Neuronal stem cell (in vitro differentiated cells): ENCODE data around the gene ERVFRD-1.

ENCODE experiments used
- DNase-seq: peaks from one replicate; pipeline ENCODE4 v3.0.0-alpha.2; 2013; ENCODE audit warnings: low spot score
- H2AFZ ChIP-seq: one replicate; pipeline ENCODE4 v1.6.1; 2013; ENCODE audit warnings: mild to moderate bottlenecking, low read length, inconsistent platforms
- H2AK5ac ChIP-seq: 2 replicates; pipeline ENCODE4 v1.6.1; 2013; ENCODE audit warnings: low read depth, mild to moderate bottlenecking, inconsistent platforms, low read length, moderate library complexity, mixed read lengths
- H2BK120ac ChIP-seq: 2 replicates; pipeline ENCODE4 v1.6.1; 2013; ENCODE audit warnings: low read depth, mild to moderate bottlenecking, inconsistent platforms, low read length, moderate library complexity, mixed read lengths
- H2BK12ac ChIP-seq: one replicate; pipeline ENCODE4 v1.6.1; 2013; ENCODE audit warnings: low read length, inconsistent platforms
- H2BK15ac ChIP-seq: 2 replicates; pipeline ENCODE4 v1.6.1; 2013; ENCODE audit warnings: mild to moderate bottlenecking, low read length, inconsistent platforms, mixed read lengths
- H2BK5ac ChIP-seq: one replicate; pipeline ENCODE4 v1.6.1; 2013; ENCODE audit warnings: inconsistent platforms, mild to moderate bottlenecking, low read length, moderate library complexity
- H3K14ac ChIP-seq: one replicate; pipeline ENCODE4 v1.6.1; 2013; ENCODE audit warnings: low read length, inconsistent platforms
- H3K18ac ChIP-seq: 2 replicates; pipeline ENCODE4 v1.6.1; 2013; ENCODE audit warnings: low read length, inconsistent platforms
- H3K23ac ChIP-seq: 2 replicates; pipeline ENCODE4 v1.6.1; 2013; ENCODE audit warnings: low read depth, mild to moderate bottlenecking, mixed read lengths, low read length, inconsistent platforms; ENCODE audit not compliant: poor library complexity
- H3K27ac ChIP-seq: replicated peaks from 3 replicates; pipeline ENCODE4 v1.5.1; 2013; ENCODE audit warnings: low read length, inconsistent platforms
- H3K27me3 ChIP-seq, 3 experiments: 2 replicates each; pipeline ENCODE4 v1.6.1; 2013; ENCODE audit warnings: low read length in 3 of 3, mild to moderate bottlenecking in 2 of 3, inconsistent platforms in 1 of 3, low read depth in 1 of 3, mixed read lengths in 1 of 3, moderate library complexity in 1 of 3; ENCODE audit not compliant: control insufficient read depth in 3 of 3, insufficient read depth in 3 of 3
- H3K36me3 ChIP-seq, 2 donors: replicated peaks in 1 of 2; 2 replicates each; pipeline ENCODE4 v1.6.1; 2013; ENCODE audit warnings: low read length in 2 of 2; ENCODE audit not compliant: control insufficient read depth in 2 of 2, insufficient read depth in 2 of 2
- H3K4ac ChIP-seq: 2 replicates; pipeline ENCODE4 v1.6.1; 2013; ENCODE audit warnings: inconsistent platforms, mild to moderate bottlenecking, low read length, moderate library complexity
- H3K4me1 ChIP-seq, 2 donors: 1 replicate in 1 of 2; 2 replicates in 1 of 2; pipeline ENCODE4 v1.6.1; 2013; ENCODE audit warnings: low read length in 2 of 2, low read depth in 1 of 2; ENCODE audit not compliant: control insufficient read depth in 2 of 2, insufficient read depth in 1 of 2
- H3K4me2 ChIP-seq: one replicate; pipeline ENCODE4 v1.6.1; 2013; ENCODE audit warnings: mild to moderate bottlenecking, low read length, inconsistent platforms; ENCODE audit not compliant: insufficient read depth, poor library complexity, severe bottlenecking
- H3K4me3 ChIP-seq, 2 donors: 2 replicates each; pipeline ENCODE4 v1.5.1; 2013; ENCODE audit warnings: low read length in 2 of 2, mild to moderate bottlenecking in 2 of 2, inconsistent platforms in 1 of 2, moderate library complexity in 1 of 2
- H3K79me1 ChIP-seq: one replicate; pipeline ENCODE4 v1.6.1; 2013; ENCODE audit warnings: low read depth, mild to moderate bottlenecking, inconsistent platforms, low read length, moderate library complexity
- H3K9ac ChIP-seq: one replicate; pipeline ENCODE4 v1.6.1; 2013; ENCODE audit warnings: mild to moderate bottlenecking, low read depth, low read length, inconsistent platforms; ENCODE audit not compliant: poor library complexity
- H3K9me3 ChIP-seq, 2 donors: replicated peaks in 1 of 2; 2 replicates each; pipeline versions ENCODE3 to v1.6.1; 2013; ENCODE audit warnings: low read length in 2 of 2, mild to moderate bottlenecking in 2 of 2, inconsistent platforms in 1 of 2, low read depth in 1 of 2, mixed read lengths in 1 of 2, moderate library complexity in 1 of 2; ENCODE audit not compliant: control insufficient read depth in 2 of 2, insufficient read depth in 1 of 2
- H4K8ac ChIP-seq: one replicate; pipeline ENCODE4 v1.6.1; 2013; ENCODE audit warnings: low read depth, mild to moderate bottlenecking, inconsistent platforms, low read length, moderate library complexity
- H4K91ac ChIP-seq: one replicate; pipeline ENCODE4 v1.6.1; 2013; ENCODE audit warnings: low read length, low read depth, mild to moderate bottlenecking, inconsistent platforms; ENCODE audit not compliant: poor library complexity
- WGBS, 2 donors: extraction: QIAGEN DNeasy Blood & Tissue Kit; methylation state at CpG; one replicate each; pipeline ENCODE4 v1.1.7; 2013; ENCODE audit warnings: missing lambda C conversion rate in 2 of 2, mixed read lengths in 1 of 2; ENCODE audit not compliant: insufficient read length in 2 of 2, insufficient replicate concordance in 1 of 2; ENCODE audit errors: extremely low coverage in 2 of 2; 5-methylcytosine and 5-hydroxymethylcytosine counted together

ERVFRD-1 gene

DNA sequence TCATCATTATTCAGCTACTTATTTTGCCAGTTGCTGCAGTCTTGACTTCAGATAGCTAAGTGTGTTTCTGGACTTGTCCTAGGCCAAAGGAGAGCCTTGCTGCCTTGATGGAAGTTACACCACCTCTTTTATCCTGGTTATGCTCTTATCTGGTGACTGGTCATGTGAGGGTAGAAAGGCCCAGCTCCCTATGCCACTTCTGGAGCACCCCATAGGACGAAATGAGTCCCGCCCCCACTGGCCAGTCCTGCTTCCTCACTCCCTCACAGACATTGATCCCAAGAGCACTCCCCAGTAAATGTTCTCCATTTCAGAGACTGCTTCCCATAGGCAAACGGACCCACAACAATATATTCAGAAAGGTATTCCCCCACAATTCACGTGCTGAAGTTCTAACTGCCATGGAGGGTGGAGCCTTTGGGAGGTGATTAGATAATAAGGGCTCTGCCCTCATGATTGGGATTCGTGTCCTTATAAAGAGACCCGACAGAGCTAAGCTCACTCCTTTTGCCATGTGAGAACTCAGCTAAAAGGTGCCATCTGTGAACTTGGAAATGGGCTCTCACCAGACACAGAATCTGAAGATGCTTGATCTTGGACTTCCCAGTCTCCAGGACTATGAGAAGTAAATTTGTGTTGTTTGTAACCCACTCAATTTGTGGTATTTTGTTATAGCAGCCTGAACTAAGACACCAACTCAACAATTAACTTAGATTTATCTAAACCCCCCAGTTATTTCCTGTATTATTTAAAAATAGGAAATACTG lies 45.9 kb downstream of the ERVFRD-1 start:
- WGBS, 2 donors, result no CpG with 5 or more reads among the region's 6 CpGs
- no peak overlapping the region for H4K91ac ChIP-seq
- H3K27me3 ChIP-seq, result no peaks in the 10 kb centered on the region
- no peak overlapping the region for H2BK5ac ChIP-seq
- no peak overlapping the region for H3K14ac ChIP-seq
- H2AK5ac ChIP-seq, result no peak overlapping the region
- no peak overlapping the region for H3K4me2 ChIP-seq
- no peak overlapping the region for H2BK12ac ChIP-seq
- no peaks in the 10 kb centered on the region for H3K79me1 ChIP-seq
- H3K4ac ChIP-seq, result no peak overlapping the region
- H2BK120ac ChIP-seq, result no peak overlapping the region
- no peak overlapping the region for H3K18ac ChIP-seq
- no peaks in the 10 kb centered on the region for H3K36me3 ChIP-seq
- peak overlapping the region; percentile 81 for H3K27ac ChIP-seq
- H4K8ac ChIP-seq, result no peak overlapping the region
- no peak for DNase-seq
- H3K23ac ChIP-seq, result no peak overlapping the region
- no peaks in the 10 kb centered on the region for H3K9me3 ChIP-seq
- no peak overlapping the region for H3K9ac ChIP-seq
- H3K4me1 ChIP-seq, result peaks cover 0 to 19% of the 10 kb centered on the region in 2 donors
- no peak overlapping the region for H2AFZ ChIP-seq
- H3K4me3 ChIP-seq, result no peak overlapping the region
- no peak overlapping the region for H2BK15ac ChIP-seq

DNA sequence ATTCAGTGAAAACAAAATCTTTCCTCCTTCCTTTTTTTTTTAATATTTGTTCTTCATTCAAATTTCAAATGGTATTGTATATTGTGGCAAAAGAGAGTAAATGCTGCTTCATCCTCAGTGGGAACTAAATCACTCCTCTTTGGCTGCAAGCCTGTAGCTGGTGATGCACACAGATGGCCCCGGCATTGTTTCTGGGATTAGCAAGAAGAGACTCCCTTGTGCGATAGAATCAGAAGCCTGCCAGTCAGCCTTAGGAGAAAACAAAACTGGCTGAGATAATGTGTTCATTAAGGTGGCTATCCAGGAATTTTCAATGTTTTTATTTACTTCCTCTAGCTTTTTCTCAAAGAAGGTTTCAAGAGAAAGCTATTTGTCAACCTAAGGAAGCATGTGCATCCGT lies 46.7 kb downstream of the ERVFRD-1 start:
- Histone ChIP-seq H3K36me3 (no peaks in the 10 kb centered on the region), H3K27me3 (no peaks in the 10 kb centered on the region), H3K79me1 (no peaks in the 10 kb centered on the region), H2BK12ac (no peak overlapping the region), H3K4me3 (no peak overlapping the region), H3K18ac (no peak overlapping the region), H3K9me3 (no peaks in the 10 kb centered on the region), H3K9ac (no peak overlapping the region), H2AK5ac (no peak overlapping the region), H3K4me2 (no peak overlapping the region), H3K27ac (peak overlapping the region; percentile 23), H3K23ac (no peak overlapping the region), H2BK5ac (no peak overlapping the region), H2AFZ (peak overlapping the region; percentile 56), H2BK120ac (no peak overlapping the region), H3K4me1 (peaks cover 0 to 19% of the 10 kb centered on the region in 2 donors), H2BK15ac (no peak overlapping the region), H3K4ac (no peak overlapping the region), H3K14ac (no peak overlapping the region), H4K91ac (no peak overlapping the region), H4K8ac (no peak overlapping the region)
- peak; percentile 70 for DNase-seq
- WGBS, 2 donors, result no CpG with 5 or more reads among the region's 3 CpGs

DNA sequence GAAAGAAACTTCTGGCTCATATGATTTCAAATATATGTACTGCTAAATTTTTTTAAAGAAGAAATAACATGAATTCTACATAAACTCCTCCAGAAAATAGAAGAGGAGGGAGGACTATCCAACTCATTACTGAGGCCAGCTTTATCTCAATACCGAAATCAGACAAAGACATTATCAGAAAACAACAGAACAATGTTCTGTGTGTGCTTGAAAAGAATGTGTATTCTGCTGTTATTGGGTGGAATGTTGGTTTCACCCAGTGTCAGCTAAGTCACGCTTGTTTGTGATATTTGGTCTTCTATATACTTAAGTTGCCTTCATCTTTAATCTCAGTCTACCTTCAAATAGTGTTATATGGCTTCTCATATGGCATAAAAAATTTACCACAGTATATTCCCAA lies 48.8 kb downstream of the ERVFRD-1 start:
- Histone ChIP-seq H2BK120ac (no peak overlapping the region), H2BK15ac (no peak overlapping the region), H2AFZ (no peak overlapping the region), H3K79me1 (no peaks in the 10 kb centered on the region), H3K27me3 (no peaks in the 10 kb centered on the region), H2BK12ac (no peak overlapping the region), H3K23ac (no peak overlapping the region), H3K18ac (no peak overlapping the region), H3K4me1 (peaks cover 0 to 18% of the 10 kb centered on the region in 2 donors), H2AK5ac (no peak overlapping the region), H3K4ac (no peak overlapping the region), H3K27ac (no peak overlapping the region), H3K9me3 (no peaks in the 10 kb centered on the region), H4K91ac (no peak overlapping the region), H3K4me3 (no peak overlapping the region), H4K8ac (no peak overlapping the region), H3K4me2 (no peak overlapping the region), H3K9ac (no peak overlapping the region), H3K36me3 (no peaks in the 10 kb centered on the region), H3K14ac (no peak overlapping the region), H2BK5ac (no peak overlapping the region)
- no CpG with 5 or more reads among the region's 2 CpGs for WGBS, 2 donors
- DNase-seq, result no peak

DNA sequence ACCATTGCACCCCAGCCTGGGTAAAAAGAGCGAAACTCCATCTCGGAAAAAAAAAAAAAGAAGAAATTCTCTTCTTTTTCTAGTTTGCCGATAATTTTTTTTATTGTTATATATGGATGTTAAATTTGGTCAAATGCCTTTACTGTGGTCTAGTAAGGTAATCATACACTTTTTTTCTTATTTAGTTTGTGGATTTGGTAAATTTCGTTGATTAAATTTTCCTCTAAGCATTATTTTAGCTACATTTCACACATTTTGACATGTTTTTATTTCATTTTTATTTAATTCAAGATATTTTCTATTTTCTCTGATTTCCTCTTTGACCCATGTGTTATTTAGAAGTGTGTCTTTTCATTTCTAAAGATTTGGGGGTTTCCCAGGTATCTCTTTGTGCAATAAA lies 49.4 kb downstream of the ERVFRD-1 start:
- no peak overlapping the region for H3K18ac ChIP-seq
- no peak overlapping the region for H2BK120ac ChIP-seq
- H2BK12ac ChIP-seq, result no peak overlapping the region
- no peak overlapping the region for H4K8ac ChIP-seq
- no peak overlapping the region for H3K23ac ChIP-seq
- H3K4me2 ChIP-seq, result no peak overlapping the region
- no peak overlapping the region for H3K9ac ChIP-seq
- H3K9me3 ChIP-seq, result no peaks in the 10 kb centered on the region
- no peak overlapping the region for H2BK5ac ChIP-seq
- H3K4me1 ChIP-seq, result peaks cover 0 to 12% of the 10 kb centered on the region in 2 donors
- no peaks in the 10 kb centered on the region for H3K27me3 ChIP-seq
- DNase-seq, result no peak
- H2AK5ac ChIP-seq, result no peak overlapping the region
- no CpG with 5 or more reads among the region's 4 CpGs for WGBS, 2 donors
- H3K79me1 ChIP-seq, result no peaks in the 10 kb centered on the region
- H3K4me3 ChIP-seq, result no peak overlapping the region
- no peak overlapping the region for H2BK15ac ChIP-seq
- no peaks in the 10 kb centered on the region for H3K36me3 ChIP-seq
- no peak overlapping the region for H2AFZ ChIP-seq
- H3K27ac ChIP-seq, result no peak overlapping the region
- H4K91ac ChIP-seq, result no peak overlapping the region
- no peak overlapping the region for H3K4ac ChIP-seq
- H3K14ac ChIP-seq, result no peak overlapping the region
